GM13977 (cell line): Measurements from ENCODE around the gene GIN1.

ENCODE experiments used
- DNase-seq: peaks from one replicate; pipeline ENCODE4 v3.0.0; 2012; ENCODE audit warnings: low spot score
- CTCF ChIP-seq: IDR thresholded peaks from 2 replicates; pipeline ENCODE4 v1.5.1; 2012; ENCODE audit warnings: mild to moderate bottlenecking, control low read depth; ENCODE audit not compliant: insufficient read depth; ENCODE audit errors: extremely low read depth, missing control alignments
- in situ Hi-C: fragments of 300-500 bp; cut with MboI; formaldehyde crosslinking; loops from one replicate; pipeline ENCODE4 v1.12.0; 2022; ENCODE audit warnings: low sequenced_read_pairs, low pct_unique_long_range_greater_than_20kb, mixed read lengths, inconsistent platforms; ENCODE audit not compliant: unreplicated experiment

The GIN1 gene

DNA sequence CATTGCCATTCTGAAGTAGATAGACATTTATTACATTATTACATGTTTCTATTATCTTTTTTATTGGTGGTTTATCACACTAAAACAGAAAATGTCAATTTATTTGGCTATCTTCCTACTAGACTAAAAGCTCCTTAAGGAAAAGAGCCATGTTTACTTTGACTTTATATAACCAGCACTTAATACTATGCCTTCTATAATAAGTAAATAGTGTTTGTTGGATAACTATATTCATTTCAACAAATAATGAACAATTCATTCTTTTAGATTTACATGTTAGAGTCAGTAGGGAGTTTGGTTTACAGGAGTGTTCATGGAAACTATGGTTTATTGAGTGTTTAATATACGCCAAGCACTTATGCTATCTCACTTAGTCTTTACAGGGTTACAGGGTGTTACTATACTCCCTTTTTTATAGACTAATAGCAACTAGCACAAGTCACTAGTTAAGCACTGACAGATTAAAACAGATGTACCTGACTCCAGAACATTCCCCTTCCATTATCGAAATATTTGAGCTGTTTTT lies 7.4 kb upstream of the GIN1 start:
- TF ChIP-seq CTCF: no peak
- in situ Hi-C loops: loop anchor here (25.0 kb wide), 1 partner anchor 540 kb away; no protein-coding TSS in a partner anchor
- no peak for DNase-seq

- no peak for DNase-seq
- in situ Hi-C loops: loop anchor here (25.0 kb wide), 1 partner anchor 539 kb away; no protein-coding TSS in a partner anchor
- no peak for TF ChIP-seq CTCF
Observed at GRCh38 chr5:103126557-103126956, 6.6 kb upstream of the GIN1 start.

DNA sequence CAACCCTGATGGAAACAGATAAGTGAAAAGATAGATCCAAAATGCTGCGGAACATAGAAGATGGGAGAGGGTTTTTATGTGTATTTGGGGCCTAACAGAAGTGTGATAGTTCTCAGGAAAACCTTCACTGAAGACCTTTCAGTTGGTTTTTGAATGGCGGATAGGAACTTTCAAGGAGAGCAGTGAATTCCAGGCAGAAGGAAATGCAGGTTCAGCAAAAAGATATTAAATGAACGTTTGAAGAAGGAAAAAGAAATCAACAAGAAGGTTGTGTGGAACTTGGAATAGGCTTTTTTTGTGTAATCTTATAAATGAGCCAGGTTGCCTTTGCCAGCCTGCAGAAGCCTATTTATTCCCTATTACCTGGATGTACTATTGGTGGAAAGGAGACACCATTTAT lies 2.3 kb upstream of the GIN1 start:
- no peak for DNase-seq
- no peak for TF ChIP-seq CTCF
- in situ Hi-C loops: no loop called here

DNA sequence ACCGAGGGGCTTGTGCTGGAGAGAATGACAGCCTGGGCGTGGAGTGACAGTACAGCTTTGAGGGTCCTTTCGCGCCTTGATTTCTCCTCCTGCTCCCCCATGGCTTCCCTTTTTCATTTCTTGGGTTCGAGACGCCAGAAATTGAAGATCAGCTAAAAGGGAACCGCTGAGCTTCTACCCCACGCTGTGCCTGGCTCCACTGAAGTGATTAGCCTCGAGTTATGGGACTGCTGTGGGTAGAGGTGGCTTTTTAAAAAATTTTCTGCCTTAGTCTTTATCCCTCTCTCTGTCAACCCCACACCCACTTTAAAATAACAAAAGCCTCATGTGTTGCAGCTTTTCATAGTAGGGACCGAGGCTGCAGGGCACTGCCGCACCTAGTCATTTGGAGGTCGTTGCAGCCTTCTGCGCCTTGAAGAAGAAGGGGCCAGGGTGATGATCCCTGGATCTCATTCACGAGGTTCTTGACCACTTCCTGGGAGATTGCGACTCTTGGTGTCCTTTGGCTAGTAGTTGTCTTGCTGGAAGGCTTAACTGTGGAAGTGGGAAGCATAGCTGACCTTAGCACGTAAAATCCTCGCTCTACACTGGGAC lies 766 bp upstream of the GIN1 start:
- TF ChIP-seq CTCF: no peak
- in situ Hi-C loops: no loop called here
- no peak for DNase-seq

- DNase-seq: no peak
- TF ChIP-seq CTCF: no peak
- in situ Hi-C loops: no loop called here
Observed at GRCh38 chr5:103119070-103119764, 721 bp downstream of the GIN1 start.

DNA sequence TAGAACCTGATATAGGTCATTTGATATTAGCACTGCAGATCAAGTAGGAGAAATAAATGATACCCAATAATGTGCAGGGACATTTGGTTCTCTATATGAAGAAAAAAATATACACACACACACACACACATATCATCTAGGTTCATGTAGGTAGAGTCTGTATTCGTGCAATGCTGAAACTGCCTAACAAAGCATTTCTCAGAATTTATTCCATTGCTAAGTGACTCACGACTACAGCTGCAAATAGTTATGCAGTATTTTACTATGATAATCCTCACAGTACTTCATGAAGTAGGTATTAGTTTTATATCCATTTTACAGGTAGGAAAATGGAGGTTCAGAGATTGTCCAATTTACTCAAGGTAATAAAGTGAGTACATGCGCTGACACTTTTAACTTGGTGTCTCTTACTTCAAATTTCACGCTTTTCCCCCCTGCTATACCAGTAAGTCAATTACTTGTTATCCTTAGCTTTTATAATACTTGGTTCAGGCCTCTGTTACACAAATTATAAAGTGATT lies 2.4 kb downstream of the GIN1 start:
- in situ Hi-C loops: no loop called here
- TF ChIP-seq CTCF: no peak
- no peak for DNase-seq
